ENCODE results near the gene BTG2.
A peak's percentile ranks its signal among the peaks of the same experiment; 100 is the strongest.

The BTG2 gene

DNA sequence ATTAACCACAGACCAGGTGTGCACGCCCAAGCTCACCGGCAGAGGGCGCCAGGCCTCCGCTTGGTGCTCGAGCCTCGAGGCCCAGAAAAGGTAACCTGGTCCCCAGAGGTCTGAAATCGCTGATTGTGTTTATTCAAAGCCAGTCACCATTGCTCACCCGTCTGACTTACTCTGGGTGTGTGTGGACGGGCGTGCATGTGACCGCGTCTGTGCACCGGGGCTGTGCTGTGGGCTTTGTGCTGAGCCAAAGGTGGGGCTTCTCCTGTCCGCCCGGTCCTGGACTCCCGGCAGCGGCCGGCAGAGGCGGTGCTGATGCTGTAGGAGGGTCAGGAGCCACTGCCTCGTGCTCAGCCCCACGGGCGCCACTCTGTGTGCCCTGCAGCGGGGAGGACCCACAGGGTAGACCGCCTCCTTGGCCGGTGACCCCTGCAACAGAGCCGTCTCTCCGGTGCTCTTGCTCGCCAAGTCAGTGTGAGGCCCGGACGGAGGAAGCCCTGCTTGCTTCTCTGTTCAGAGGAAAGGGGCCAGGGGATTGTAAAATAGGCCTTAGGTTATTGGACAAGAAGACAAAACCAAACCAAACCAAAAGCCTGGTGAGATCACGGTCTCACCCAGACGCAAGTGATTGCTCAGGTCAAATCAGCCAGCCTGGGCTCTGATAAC lies 32.0 kb upstream of the BTG2 start:
- Mint-ChIP-seq H3K27me3 (no peaks in the 10 kb centered on the region), H3K36me3 (no peaks in the 10 kb centered on the region), H3K9me3 (ENCODE audit: low read depth) (no peaks in the 10 kb centered on the region), H3K4me1 (ENCODE audit: low read depth) (peaks cover 58% of the 10 kb centered on the region), H3K4me3 (peak overlapping the region; percentile 75), H3K27ac (peak overlapping the region; percentile 79)

DNA sequence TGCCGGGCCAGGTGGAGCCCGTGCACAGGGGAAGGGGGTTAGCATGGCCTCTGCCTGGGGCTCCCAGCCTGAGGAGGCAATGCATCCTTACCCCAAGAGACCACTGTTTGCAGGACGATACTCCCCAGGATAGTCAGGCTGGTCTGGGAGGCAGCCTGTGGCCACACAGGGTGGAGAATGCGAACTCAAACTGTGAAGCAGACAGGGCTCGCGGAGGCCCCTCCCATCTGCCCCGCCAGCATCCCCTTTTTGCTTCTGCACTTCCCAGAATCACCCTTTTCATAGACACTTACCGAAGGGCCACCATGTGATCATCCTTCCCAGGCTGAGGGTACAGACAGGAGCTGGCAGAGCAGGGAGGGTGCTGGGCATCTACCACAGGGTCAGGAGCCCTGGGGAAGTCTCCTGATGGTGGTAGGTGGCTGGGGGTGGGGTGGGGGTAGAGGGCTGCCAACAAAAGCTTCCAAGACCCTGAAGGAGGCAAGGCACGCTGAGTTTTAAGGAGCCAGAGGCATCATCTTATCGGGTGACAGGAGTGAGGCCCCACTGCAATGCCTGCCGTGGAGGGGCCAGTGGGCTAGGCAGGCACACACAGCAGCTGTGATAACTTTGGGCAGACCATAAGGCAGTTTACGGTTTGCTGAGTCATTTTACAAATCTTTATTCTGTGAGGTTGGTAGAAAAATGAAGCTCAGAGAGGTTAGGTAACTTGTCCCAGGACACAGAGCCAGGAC lies 31.3 kb upstream of the BTG2 start:
- H3K9me3 Mint-ChIP-seq (ENCODE audit: low read depth) = no peaks in the 10 kb centered on the region
- H3K27me3 Mint-ChIP-seq = no peaks in the 10 kb centered on the region
- H3K4me3 Mint-ChIP-seq = peak overlapping the region; percentile 75
- H3K36me3 Mint-ChIP-seq = no peaks in the 10 kb centered on the region
- H3K4me1 Mint-ChIP-seq (ENCODE audit: low read depth) = peaks cover 65% of the 10 kb centered on the region
- peak overlapping the region; percentile 79 for H3K27ac Mint-ChIP-seq

DNA sequence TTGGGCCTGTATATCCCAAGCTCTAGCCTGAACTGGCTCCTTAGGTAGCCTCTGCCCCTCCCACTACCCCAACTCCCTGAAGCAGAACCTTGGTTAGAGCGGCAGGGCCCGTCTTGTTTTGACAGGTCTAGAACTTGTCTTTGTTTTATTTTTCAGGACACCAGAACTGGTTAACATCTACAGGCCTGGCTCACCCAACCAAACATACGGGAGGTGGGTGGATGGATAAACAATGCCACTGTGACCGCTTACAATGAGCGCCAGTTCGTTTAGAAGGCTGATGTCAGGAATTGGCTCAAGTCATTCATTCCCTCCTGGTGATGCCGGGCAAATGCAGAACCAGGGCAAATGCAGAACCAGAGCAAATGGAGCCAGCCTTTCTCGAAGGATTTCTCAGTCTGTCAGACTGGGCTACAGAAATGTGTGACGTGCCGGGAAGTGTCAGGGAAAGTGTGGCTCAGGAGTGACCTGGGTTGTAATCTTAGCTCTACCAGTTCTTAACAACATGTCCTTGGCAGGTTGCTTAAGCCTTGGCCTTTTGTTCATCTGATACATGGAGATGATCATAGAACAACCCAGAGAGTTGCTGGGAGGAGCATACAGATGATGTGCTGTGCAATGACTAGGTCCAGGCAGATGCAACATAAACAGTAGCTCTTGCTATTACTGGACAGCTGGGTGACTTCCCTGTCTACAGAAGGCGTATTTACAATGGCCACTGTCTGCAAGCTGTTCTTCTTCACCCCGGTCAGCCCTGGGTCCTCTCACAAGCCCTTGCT lies 30.5 kb upstream of the BTG2 start:
- Mint-ChIP-seq H3K27ac (peak overlapping the region; percentile 68), H3K4me1 (ENCODE audit: low read depth) (peaks cover 68% of the 10 kb centered on the region), H3K4me3 (peak overlapping the region; percentile 35)

DNA sequence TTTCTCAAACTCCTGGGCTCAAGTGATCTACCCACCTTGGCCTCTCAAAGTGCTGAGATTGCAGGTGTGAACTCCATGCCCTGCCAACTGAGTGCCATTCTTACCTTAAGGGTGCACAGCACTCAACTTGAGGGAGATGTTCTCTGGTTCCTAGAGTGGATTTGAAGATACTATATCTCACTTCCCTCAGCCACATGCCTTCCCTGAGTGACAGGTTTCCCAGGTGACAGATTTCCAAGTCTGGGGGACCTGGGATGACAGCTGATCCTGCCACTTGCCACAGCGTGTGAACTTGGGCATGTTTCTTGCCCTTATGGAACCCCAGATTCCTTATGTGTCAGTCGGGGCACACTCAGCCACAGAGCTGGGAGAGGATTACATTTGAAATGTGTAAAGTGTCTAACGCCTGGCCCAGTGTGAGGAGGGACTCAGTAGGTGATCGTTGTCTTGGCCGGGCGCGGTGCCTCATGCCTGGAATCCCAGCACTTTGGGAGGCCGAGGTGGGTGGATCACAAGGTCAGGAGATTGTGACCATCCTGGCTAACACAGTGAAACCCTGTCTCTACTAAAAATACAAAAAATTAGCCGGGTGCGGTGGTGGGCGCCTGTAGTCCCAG lies 29.6 kb upstream of the BTG2 start:
- Mint-ChIP-seq H3K36me3 (no peaks in the 10 kb centered on the region), H3K4me1 (ENCODE audit: low read depth) (peaks cover 69% of the 10 kb centered on the region), H3K4me3 (no peak overlapping the region), H3K27me3 (no peaks in the 10 kb centered on the region), H3K27ac (no peak overlapping the region), H3K9me3 (ENCODE audit: low read depth) (no peaks in the 10 kb centered on the region)

More for the DNA sequence above, 30.5 kb upstream of the BTG2 start:
- Mint-ChIP-seq H3K9me3 (ENCODE audit: low read depth) (no peaks in the 10 kb centered on the region), H3K36me3 (no peaks in the 10 kb centered on the region), H3K27me3 (no peaks in the 10 kb centered on the region)

DNA sequence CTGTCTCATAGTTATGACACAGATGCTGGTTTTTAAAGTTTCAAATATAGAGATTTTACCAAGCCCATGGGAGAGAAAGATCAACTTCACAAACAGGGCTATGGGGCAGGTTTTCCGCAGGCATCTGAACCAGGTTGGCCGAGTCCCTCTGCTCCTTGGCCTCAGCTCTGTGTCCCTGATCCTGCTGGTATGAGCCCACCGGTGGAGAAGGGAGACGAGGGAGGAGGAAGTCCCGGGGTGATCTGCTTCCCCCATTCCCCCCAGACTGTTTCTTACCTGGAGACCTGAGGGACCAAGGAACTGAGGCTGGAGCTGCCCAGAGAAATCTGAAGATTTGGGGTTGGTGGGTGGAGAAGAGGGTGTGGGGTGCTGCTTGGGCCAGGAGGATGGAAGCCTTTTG lies 28.9 kb upstream of the BTG2 start:
- H3K27me3 Mint-ChIP-seq = no peaks in the 10 kb centered on the region
- no peaks in the 10 kb centered on the region for H3K36me3 Mint-ChIP-seq
- no peak overlapping the region for H3K4me3 Mint-ChIP-seq
- peaks cover 62% of the 10 kb centered on the region for H3K4me1 Mint-ChIP-seq (ENCODE audit: low read depth)
- H3K9me3 Mint-ChIP-seq (ENCODE audit: low read depth) = no peaks in the 10 kb centered on the region
- H3K27ac Mint-ChIP-seq = peak overlapping the region; percentile 46

DNA sequence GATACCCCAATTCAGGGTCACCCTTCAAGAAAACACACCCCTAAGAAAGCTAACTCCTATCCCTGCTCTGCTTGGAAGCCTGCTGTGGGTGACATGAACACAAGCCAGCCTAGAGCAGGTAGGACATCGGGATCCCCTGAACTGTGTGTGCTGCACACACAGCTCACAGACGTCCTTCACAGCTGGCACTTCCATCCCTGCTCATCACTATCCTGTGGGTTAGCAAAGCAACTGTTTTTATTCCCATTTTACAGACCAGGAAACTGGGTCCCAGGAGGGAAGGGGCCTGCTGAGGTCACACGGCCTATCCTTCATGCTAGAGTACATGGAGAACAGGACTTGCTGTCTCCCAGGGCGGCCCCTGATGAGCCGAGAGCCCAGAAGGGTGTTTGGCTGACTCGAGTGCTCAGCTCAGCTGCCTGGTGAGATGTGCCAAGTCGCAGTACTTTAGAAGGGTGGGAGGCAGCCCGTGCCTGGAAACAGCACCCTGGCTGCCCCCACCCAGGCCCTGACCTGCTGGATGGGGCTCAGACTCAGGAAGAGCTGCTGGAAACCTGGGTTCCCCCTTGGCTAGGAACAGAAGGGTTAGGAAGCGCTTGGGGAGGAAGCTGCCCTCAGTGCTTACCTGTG lies 28.3 kb upstream of the BTG2 start:
- Mint-ChIP-seq H3K4me3 (peak overlapping the region; percentile 66), H3K36me3 (no peaks in the 10 kb centered on the region)

DNA sequence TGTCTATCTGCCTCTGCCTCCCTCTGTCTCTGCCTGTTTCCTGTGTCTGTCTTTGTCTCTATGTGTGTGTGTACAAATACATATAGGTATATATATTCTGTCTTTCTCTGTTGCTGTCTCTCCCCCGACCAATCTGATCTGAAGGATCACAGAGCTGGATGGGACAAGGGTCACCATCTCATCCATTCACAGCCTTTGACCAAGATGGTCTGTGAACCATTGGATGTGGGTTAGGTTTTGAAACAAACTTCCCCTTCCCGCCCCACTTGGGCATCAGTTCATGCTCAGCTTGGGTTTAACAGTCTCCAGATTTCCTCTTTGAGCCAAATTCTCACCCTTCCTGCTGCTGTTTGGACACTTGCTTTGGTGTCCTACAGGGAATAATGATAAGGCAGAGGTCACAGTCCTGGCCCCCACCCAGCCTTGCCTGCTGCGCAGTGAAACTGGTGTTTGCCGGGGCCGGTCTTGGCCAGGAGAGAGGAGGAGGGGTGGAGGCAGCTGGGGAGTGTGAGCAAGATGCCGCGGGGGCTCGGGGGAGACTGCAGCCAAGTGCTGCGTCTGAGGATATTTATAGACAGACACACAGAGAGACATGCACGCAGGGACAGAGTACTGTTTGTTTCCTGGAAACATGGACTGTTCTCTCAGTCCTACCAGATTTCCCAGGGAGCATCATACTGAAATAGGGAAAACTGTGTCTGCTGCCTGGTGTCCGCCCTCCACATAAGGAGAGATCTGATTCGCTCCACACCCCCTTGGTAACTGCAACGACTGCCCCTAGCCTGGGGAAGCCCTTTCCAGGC lies 27.0 kb upstream of the BTG2 start:
- Mint-ChIP-seq H3K4me3 (peak overlapping the region; percentile 66), H3K4me1 (ENCODE audit: low read depth) (peaks cover 57% of the 10 kb centered on the region), H3K36me3 (no peaks in the 10 kb centered on the region), H3K9me3 (ENCODE audit: low read depth) (no peaks in the 10 kb centered on the region), H3K27me3 (no peaks in the 10 kb centered on the region), H3K27ac (peak overlapping the region; percentile 79)

More for the DNA sequence above, 28.3 kb upstream of the BTG2 start:
- H3K27ac Mint-ChIP-seq = peak overlapping the region; percentile 79
- no peaks in the 10 kb centered on the region for H3K9me3 Mint-ChIP-seq (ENCODE audit: low read depth)
- H3K4me1 Mint-ChIP-seq (ENCODE audit: low read depth) = peaks cover 57% of the 10 kb centered on the region
- no peaks in the 10 kb centered on the region for H3K27me3 Mint-ChIP-seq

DNA sequence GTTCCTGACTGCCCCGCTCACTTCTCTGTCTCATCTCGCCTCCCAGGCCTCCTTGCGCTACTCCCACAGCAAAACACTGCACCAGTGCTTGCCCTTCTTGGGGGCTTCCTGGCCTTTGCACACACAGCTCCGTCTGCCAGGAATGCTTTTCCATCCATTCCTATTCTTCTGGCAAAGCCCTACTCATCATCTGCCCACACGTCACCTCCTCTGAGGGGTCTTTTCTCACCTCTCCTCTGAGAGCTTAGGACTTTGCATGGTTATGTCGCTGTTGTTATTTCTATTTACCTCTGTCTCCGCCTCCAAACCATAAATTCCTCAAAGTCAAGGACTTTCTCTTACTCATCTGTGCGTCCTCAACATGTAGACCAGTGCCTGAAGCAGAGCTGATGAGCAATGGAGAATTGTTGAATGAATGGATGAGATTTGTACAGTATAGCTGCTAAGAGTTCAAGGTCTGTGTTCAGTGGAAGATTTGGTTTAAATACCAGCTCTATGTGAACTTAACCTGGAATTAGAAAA lies 26.4 kb upstream of the BTG2 start:
- H3K27me3 Mint-ChIP-seq = no peaks in the 10 kb centered on the region
- H3K4me3 Mint-ChIP-seq = peak overlapping the region; percentile 15
- no peaks in the 10 kb centered on the region for H3K9me3 Mint-ChIP-seq (ENCODE audit: low read depth)
- no peaks in the 10 kb centered on the region for H3K36me3 Mint-ChIP-seq
- peak overlapping the region; percentile 79 for H3K27ac Mint-ChIP-seq
- H3K4me1 Mint-ChIP-seq (ENCODE audit: low read depth) = peaks cover 50% of the 10 kb centered on the region

DNA sequence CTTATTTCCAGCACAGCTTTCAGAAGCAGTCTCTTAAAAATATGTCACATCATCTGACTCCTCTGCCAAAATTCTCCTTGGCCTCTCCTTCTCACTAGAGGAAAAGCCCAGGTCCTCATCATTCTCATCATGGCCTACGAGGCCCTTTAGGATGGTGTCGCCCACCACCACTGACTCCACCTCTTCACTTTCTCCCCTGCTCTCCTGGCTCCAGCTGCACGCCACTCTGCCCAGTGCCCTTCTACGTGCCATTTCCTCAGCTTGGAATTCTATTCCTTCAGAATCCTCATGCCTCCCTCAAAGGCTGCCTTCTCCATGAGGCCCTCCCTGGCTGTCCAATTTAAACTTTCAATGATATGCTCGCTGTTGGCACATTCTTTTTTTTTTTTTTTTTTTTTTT lies 25.3 kb upstream of the BTG2 start:
- no peaks in the 10 kb centered on the region for H3K27me3 Mint-ChIP-seq

DNA sequence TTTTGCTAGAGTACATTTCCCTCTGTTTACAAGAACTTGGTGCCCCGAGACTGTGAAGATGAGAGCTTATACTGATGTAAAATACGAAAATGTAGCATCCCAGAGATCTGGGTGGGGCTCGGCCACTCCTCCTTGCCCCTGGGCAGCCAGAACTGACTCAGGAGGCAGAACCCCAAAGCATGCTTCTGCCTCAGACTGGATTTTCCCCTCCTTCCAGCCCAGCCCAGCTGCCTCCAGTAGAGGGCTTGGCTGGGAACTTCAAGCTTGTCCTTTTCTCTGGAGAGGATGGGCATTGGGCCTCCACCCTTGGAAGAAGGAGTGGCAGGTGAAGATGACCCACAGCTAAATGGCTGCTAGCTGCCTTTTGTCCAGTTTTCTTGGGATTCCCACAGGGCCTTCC lies 24.3 kb upstream of the BTG2 start:
- Mint-ChIP-seq H3K36me3 (no peaks in the 10 kb centered on the region), H3K4me1 (ENCODE audit: low read depth) (peaks cover 39% of the 10 kb centered on the region), H3K27ac (no peak overlapping the region), H3K4me3 (no peak overlapping the region), H3K9me3 (ENCODE audit: low read depth) (no peaks in the 10 kb centered on the region), H3K27me3 (no peaks in the 10 kb centered on the region)

More for the DNA sequence above, 25.3 kb upstream of the BTG2 start:
- peaks cover 42% of the 10 kb centered on the region for H3K4me1 Mint-ChIP-seq (ENCODE audit: low read depth)
- no peak overlapping the region for H3K4me3 Mint-ChIP-seq
- H3K9me3 Mint-ChIP-seq (ENCODE audit: low read depth) = no peaks in the 10 kb centered on the region
- H3K36me3 Mint-ChIP-seq = no peaks in the 10 kb centered on the region
- peak overlapping the region; percentile 25 for H3K27ac Mint-ChIP-seq

DNA sequence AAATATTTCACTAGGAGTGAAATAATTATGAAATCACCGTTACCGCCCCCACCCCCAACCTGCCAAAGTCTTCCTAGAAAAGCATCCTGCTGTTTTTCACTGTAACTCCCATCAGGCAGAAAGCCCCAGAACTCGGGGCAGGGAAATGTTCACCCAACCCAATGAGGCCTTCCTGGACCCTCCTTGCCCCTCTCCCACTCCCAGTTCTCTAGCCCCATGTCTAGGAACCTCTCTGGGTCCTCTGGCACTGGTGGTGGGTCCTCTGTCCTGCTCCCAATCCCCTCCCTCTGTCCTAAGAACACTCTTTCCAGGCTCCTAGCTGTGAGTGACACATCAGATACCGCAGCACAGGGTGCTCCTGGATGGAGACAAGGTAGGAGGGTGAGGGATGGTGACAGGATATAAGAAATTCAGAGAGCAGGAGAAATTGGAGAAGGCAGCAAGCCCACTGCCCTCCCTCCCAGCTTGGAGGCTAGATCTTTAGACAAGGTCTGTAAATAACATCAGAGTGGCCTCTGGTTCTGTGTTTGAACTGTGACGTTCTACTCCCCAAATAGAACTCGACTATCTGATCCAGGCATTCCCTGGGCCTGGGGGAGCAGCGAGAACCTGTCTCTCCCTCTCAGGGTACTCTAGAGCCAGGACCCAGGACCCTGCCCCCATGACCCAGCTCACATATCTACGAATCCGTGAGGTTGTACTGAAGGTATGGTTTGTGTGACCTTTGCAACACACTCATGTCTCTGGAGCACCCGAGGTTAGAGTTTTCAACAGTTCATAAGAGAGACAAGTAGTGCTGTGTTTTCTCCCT lies 23.3 kb upstream of the BTG2 start:
- no peaks in the 10 kb centered on the region for H3K9me3 Mint-ChIP-seq (ENCODE audit: low read depth)
- H3K4me3 Mint-ChIP-seq = no peak overlapping the region
- H3K27ac Mint-ChIP-seq = peak overlapping the region; percentile 34
- no peaks in the 10 kb centered on the region for H3K36me3 Mint-ChIP-seq
- H3K27me3 Mint-ChIP-seq = no peaks in the 10 kb centered on the region
- H3K4me1 Mint-ChIP-seq (ENCODE audit: low read depth) = peaks cover 40% of the 10 kb centered on the region

DNA sequence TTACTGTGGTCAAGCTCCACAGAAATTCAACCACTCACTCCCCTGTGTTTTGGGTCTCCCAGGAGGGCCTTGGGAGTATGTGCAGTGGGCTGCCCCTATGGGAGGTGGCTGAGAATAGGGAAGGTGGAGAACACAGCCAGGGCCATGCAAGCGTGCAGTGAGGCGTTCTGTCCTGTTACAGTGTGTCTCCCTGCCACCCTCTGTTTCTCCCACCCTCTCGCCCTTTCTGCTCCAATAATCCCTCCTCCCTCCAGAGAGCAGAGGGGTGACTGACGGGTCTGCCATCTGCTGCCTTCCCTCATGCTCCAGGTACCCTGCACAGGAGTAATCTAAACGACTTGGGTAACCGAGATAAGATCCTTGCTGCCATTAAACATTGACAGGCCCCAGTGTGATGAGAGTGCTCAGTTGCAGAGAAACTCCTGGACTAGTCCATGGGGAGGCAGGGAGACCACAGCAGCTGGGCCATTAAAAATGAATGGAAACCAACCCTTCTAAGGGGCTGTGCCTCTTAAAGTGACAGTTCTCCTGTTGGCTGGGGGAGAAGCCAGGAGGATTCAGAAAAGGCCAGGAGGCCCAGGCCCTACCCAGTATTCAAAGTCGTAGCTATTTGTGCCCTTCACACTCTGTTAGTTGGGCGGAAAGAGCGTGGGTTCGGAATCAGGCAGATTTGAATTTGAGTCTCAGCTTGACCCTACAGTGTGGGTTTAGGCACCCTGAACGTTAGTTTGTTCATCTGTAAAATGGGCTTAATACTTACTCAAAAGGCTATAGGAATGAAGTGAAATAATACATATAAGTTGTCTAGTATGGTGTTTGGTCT lies 22.4 kb upstream of the BTG2 start:
- no peaks in the 10 kb centered on the region for H3K9me3 Mint-ChIP-seq (ENCODE audit: low read depth)
- H3K27me3 Mint-ChIP-seq = no peaks in the 10 kb centered on the region
- peaks cover 40% of the 10 kb centered on the region for H3K4me1 Mint-ChIP-seq (ENCODE audit: low read depth)
- no peak overlapping the region for H3K4me3 Mint-ChIP-seq
- H3K27ac Mint-ChIP-seq = peak overlapping the region; percentile 28
- no peaks in the 10 kb centered on the region for H3K36me3 Mint-ChIP-seq

Measured in activated naive CD8-positive, alpha-beta T cell (primary cell).